Tibial artery (tissue), 4 donors: ENCODE measurements around the gene TSSK2.

Experiments
- DNase-seq, 2 donors: peaks; one replicate each; pipeline ENCODE4 v3.0.0-alpha.2; 2019
- H3K27ac ChIP-seq, 2 donors: fragments of 200-600 bp; sonication (generic) in 1 of 2; 1 replicate in 1 of 2; 2 replicates in 1 of 2; pipeline ENCODE4 v1.5.1; 2018 to 2019; ENCODE audit warnings: mild to moderate bottlenecking in 1 of 2
- H3K27me3 ChIP-seq, 2 donors: fragments of 200-600 bp; sonication (generic) in 1 of 2; one replicate each; pipeline versions ENCODE4 v1.5.1 to v1.6.0; 2016 to 2019
- H3K36me3 ChIP-seq, 3 donors: fragments of 200-600 bp; sonication (generic) in 2 of 3; one replicate each; pipeline ENCODE4 v1.5.1; 2016 to 2019; ENCODE audit warnings: mild to moderate bottlenecking in 2 of 3
- H3K4me1 ChIP-seq, 4 donors: fragments of 200-600 bp; sonication (generic) in 2 of 4; 1 replicate in 3 of 4; 2 replicates in 1 of 4; pipeline ENCODE4 v1.5.1; 2016 to 2019
- H3K4me3 ChIP-seq, 2 donors: fragments of 200-600 bp; sonication (generic) in 1 of 2; 1 replicate in 1 of 2; 2 replicates in 1 of 2; pipeline ENCODE4 v1.5.1; 2018 to 2019; ENCODE audit warnings: mild to moderate bottlenecking in 2 of 2
- H3K9me3 ChIP-seq, 3 donors: fragments of 200-600 bp; sonication (generic) in 1 of 3; one replicate each; pipeline ENCODE4 v1.5.1; 2016 to 2019
- intact Hi-C: fragments of 100-400 bp; cut with DNase I; formaldehyde crosslinking; loops from one replicate; pipeline ENCODE4 v1.15.0; 2023; ENCODE audit warnings: low total_unique reads
- TF ChIP-seq, protein P1 (sequence below), 2 experiments: fragments of 200-600 bp in 1 of 2; fragments of 450-650 bp in 1 of 2; IDR thresholded peaks; one replicate each; pipeline ENCODE4 v1.5.1; 2017 to 2019; ENCODE audit warnings: antibody characterized with exemption in 2 of 2, mild to moderate bottlenecking in 1 of 2, moderate library complexity in 1 of 2

Gene TSSK2

DNA sequence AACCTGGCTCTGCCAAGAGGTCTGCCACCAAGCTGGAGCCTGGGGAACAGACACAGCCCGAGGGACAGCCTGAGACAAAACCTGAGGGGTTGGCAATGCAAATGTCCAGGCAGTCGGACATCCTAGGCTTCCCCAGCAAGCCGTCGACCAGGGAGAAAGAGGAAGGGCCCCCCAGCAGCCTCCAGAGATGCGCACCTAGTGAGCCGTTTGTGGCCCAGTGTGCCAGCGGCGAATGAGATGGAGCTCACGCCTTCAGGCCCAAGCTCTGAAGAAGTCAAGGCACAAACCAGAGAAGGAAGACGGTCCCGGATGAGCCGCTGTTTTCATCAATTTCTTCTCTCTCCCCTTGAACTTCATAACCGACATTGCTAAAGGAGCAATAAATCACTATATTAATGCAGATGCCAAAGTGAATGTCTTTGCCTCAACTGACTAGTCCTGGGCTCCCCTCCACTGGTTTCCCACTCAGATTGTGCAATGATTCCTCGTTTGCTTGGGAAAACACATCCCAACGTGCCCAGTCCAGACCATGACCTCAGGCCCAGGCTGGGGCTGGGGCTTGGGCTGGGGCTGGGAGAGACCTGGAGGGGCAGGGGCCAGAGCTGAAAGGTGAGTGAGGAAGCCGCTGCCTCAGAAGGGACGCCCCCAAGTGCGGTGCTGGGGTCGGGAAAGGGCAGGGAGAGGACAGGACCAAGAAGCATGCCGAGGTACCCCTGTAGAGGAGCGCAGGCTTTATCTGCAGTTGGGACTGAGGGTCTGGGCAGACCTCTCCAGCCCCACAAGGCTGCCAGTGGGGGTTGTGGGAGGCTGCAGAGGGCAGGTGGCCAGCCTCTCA, 5.4 kb upstream of the TSSK2 start:
- TF ChIP-seq, protein P1, sequence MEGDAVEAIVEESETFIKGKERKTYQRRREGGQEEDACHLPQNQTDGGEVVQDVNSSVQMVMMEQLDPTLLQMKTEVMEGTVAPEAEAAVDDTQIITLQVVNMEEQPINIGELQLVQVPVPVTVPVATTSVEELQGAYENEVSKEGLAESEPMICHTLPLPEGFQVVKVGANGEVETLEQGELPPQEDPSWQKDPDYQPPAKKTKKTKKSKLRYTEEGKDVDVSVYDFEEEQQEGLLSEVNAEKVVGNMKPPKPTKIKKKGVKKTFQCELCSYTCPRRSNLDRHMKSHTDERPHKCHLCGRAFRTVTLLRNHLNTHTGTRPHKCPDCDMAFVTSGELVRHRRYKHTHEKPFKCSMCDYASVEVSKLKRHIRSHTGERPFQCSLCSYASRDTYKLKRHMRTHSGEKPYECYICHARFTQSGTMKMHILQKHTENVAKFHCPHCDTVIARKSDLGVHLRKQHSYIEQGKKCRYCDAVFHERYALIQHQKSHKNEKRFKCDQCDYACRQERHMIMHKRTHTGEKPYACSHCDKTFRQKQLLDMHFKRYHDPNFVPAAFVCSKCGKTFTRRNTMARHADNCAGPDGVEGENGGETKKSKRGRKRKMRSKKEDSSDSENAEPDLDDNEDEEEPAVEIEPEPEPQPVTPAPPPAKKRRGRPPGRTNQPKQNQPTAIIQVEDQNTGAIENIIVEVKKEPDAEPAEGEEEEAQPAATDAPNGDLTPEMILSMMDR (IDR thresholded peaks at IDR 0.05): no peak
- H3K36me3 ChIP-seq: peaks cover 0 to 1% (median 0%) of the 10 kb centered on the region in 3 donors
- no peak overlapping the region for H3K27ac ChIP-seq
- intact Hi-C loops: no loop called here
- peaks cover 0 to 22% (median 11%) of the 10 kb centered on the region in 4 donors for H3K4me1 ChIP-seq
- no peak for DNase-seq
- no peaks in the 10 kb centered on the region for H3K27me3 ChIP-seq
- no peak overlapping the region for H3K4me3 ChIP-seq
- H3K9me3 ChIP-seq: no peaks in the 10 kb centered on the region

GRCh38 chr22:19126309-19127273, 4.5 kb upstream of the TSSK2 start:
- intact Hi-C loops: no loop called here
- H3K4me1 ChIP-seq: peaks cover 0 to 14% (median 4%) of the 10 kb centered on the region in 4 donors
- peaks cover 0 to 10% (median 0%) of the 10 kb centered on the region in 3 donors for H3K36me3 ChIP-seq
- DNase-seq: no peak
- no peaks in the 10 kb centered on the region for H3K27me3 ChIP-seq
- no peak overlapping the region for H3K27ac ChIP-seq
- no peaks in the 10 kb centered on the region for H3K9me3 ChIP-seq
- TF ChIP-seq, protein P1 (IDR thresholded peaks at IDR 0.05): no peak
- H3K4me3 ChIP-seq: no peak overlapping the region

DNA sequence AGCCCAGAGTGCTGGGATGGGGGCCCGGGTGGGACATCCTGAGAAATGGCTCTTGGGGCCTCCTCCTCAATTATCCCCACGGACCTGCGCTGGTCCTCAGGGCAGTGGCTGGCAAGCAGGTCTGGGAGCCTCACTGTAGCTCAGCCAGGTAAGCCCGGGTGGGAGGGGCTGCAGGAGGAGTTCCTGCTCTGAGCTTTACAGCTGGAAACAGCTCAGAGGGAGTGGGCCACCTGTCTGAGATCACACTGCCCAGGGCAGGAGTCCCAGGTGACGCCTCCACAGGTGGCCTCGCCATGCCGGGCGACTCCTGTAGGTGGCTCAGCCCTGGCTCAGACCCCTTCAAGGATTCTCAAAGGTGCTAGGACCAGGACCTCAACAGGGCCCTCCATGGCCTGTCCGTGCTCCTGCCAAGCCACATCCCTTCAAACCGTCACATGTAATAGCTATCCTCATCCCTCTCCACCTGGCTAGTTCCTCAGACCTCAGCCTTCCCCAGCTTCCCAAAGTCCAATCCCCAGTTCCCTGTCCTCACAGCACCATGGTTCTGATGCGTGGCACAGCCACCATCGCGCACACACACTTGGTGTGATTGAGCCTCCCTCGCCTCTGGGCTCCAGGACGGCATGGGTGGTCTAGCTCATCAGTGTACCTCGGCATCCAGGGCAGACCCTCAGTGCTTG, 3.6 kb upstream of the TSSK2 start:
- no peak overlapping the region for H3K27ac ChIP-seq
- no peaks in the 10 kb centered on the region for H3K9me3 ChIP-seq
- intact Hi-C loops: no loop called here
- TF ChIP-seq, protein P1 (IDR thresholded peaks at IDR 0.05): no peak
- DNase-seq: no peak
- H3K27me3 ChIP-seq: no peaks in the 10 kb centered on the region
- H3K4me1 ChIP-seq: peaks cover 0 to 14% (median 4%) of the 10 kb centered on the region in 4 donors
- H3K4me3 ChIP-seq: no peak overlapping the region
- peaks cover 0 to 19% (median 8%) of the 10 kb centered on the region in 3 donors for H3K36me3 ChIP-seq

DNA sequence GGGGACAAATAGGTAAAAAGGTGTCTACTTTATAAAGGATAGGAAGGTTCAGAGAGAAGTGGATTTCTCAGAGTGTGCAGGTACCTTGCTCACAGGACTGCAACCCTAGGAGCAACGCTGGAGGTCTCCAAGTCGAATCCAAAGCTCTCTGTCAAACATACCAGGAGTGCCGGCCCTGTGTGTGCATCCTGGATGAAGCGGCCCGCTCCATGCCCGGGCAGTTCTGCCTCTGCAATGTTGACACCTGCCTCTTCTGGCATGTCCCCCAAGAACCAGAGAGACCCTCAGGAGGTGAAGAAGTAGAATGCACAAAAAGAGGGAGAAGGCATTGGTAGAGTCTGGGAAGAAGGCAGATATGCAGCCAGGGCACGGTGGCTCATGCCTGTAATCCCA, 3.1 kb upstream of the TSSK2 start:
- no peak for DNase-seq
- TF ChIP-seq, protein P1 (IDR thresholded peaks at IDR 0.05): no peak
- Histone ChIP-seq H3K4me1 (peaks cover 0 to 9% (median 3%) of the 10 kb centered on the region in 4 donors), H3K36me3 (peaks cover 0 to 24% (median 14%) of the 10 kb centered on the region in 3 donors), H3K27ac (no peak overlapping the region), H3K9me3 (no peaks in the 10 kb centered on the region), H3K4me3 (no peak overlapping the region), H3K27me3 (no peaks in the 10 kb centered on the region)
- intact Hi-C loops: no loop called here
